ENCODE measurements around the gene CIT. TPM values are rescaled to one million over a fixed set of nuclear protein-coding genes. Genes with fewer than 3 reads are reported as not detected.

The CIT gene
- total RNA-seq, 1 donor from 2014 or later: 98.5 TPM

- Mint-ChIP-seq H3K27me3 (ENCODE audit: insufficient read depth, low read depth) (peaks cover 5% of the 10 kb centered on the region), H3K27ac (no peak overlapping the region), H3K9me3 (no peaks in the 10 kb centered on the region), H3K36me3 (peaks cover 23% of the 10 kb centered on the region), H3K4me1 (no peaks in the 10 kb centered on the region), H3K4me3 (no peak overlapping the region)
- no peak overlapping the region for H3K27ac ChIP-seq
- peaks cover 13% of the 10 kb centered on the region for H3K36me3 ChIP-seq
- no peaks in the 10 kb centered on the region for H3F3A ChIP-seq (ENCODE audit: low read depth)
- no peak overlapping the region for H3K4me3 ChIP-seq
- H3K9me3 ChIP-seq (ENCODE audit: low read depth): no peaks in the 10 kb centered on the region
- H4K20me1 ChIP-seq (ENCODE audit: low read depth): no peaks in the 10 kb centered on the region
- no peak overlapping the region for H2AFZ ChIP-seq (replicated peaks)
- no peaks in the 10 kb centered on the region for H3K4me1 ChIP-seq
- DNase-seq (ENCODE audit: low spot score): no peak
- TF ChIP-seq, protein P1, sequence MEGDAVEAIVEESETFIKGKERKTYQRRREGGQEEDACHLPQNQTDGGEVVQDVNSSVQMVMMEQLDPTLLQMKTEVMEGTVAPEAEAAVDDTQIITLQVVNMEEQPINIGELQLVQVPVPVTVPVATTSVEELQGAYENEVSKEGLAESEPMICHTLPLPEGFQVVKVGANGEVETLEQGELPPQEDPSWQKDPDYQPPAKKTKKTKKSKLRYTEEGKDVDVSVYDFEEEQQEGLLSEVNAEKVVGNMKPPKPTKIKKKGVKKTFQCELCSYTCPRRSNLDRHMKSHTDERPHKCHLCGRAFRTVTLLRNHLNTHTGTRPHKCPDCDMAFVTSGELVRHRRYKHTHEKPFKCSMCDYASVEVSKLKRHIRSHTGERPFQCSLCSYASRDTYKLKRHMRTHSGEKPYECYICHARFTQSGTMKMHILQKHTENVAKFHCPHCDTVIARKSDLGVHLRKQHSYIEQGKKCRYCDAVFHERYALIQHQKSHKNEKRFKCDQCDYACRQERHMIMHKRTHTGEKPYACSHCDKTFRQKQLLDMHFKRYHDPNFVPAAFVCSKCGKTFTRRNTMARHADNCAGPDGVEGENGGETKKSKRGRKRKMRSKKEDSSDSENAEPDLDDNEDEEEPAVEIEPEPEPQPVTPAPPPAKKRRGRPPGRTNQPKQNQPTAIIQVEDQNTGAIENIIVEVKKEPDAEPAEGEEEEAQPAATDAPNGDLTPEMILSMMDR (IDR thresholded peaks at IDR 0.05): no peak
- no peak for TF ChIP-seq EZH2 (IDR thresholded peaks at IDR 0.05)
- TF ChIP-seq EZH2phosphoT487 (IDR thresholded peaks at IDR 0.05): no peak
- H3K9ac ChIP-seq: no peak overlapping the region
- H3K27me3 ChIP-seq: no peaks in the 10 kb centered on the region
- no peaks in the 10 kb centered on the region for H3K79me2 ChIP-seq (ENCODE audit: low read depth)
- H3K4me2 ChIP-seq: no peak overlapping the region
These were observed 146.7 kb downstream of the CIT start for GRCh38 chr12:119730381-119730780.

DNA sequence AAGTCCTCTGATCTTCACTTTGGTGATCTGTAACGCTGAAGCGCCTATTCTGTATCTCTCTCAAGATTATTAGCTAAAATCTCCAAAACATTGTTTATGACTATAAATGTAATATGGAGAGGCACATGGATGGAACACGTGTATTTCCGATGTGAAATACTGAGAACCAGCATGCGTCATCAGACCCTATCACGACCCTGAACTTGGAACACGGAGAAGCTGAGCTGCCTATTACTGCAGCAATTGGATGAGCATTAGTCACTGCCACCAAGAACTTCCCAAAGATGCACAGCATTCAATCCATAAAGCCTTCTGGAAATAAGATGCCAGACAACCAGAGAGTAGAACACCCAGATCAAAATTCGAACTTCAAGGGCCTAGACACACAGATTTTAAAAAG lies 147.2 kb downstream of the CIT start:
- Histone ChIP-seq H3K4me1 (no peaks in the 10 kb centered on the region), H4K20me1 (ENCODE audit: low read depth) (no peaks in the 10 kb centered on the region), H3K27ac (no peak overlapping the region), H3K9ac (no peak overlapping the region), H3K36me3 (peaks cover 13% of the 10 kb centered on the region), H3K4me2 (no peak overlapping the region), H3F3A (ENCODE audit: low read depth) (no peaks in the 10 kb centered on the region), H2AFZ (replicated peaks) (no peak overlapping the region), H3K4me3 (no peak overlapping the region), H3K27me3 (no peaks in the 10 kb centered on the region), H3K79me2 (ENCODE audit: low read depth) (no peaks in the 10 kb centered on the region), H3K9me3 (ENCODE audit: low read depth) (no peaks in the 10 kb centered on the region)
- no peak for TF ChIP-seq EZH2phosphoT487 (IDR thresholded peaks at IDR 0.05)
- no peak for TF ChIP-seq EZH2 (IDR thresholded peaks at IDR 0.05)
- TF ChIP-seq, protein P1 (IDR thresholded peaks at IDR 0.05): no peak
- DNase-seq (ENCODE audit: low spot score): no peak
- H3K4me1 Mint-ChIP-seq: no peaks in the 10 kb centered on the region
- H3K27me3 Mint-ChIP-seq (ENCODE audit: insufficient read depth, low read depth): peaks cover 5% of the 10 kb centered on the region
- no peak overlapping the region for H3K27ac Mint-ChIP-seq
- peaks cover 23% of the 10 kb centered on the region for H3K36me3 Mint-ChIP-seq
- H3K9me3 Mint-ChIP-seq: no peaks in the 10 kb centered on the region
- H3K4me3 Mint-ChIP-seq: no peak overlapping the region

GRCh38 chr12:119728444-119728745 lies 148.7 kb downstream of the CIT start:
- H3K4me2 ChIP-seq: no peak overlapping the region
- H3K9me3 ChIP-seq (ENCODE audit: low read depth): no peaks in the 10 kb centered on the region
- H3K4me1 ChIP-seq: no peaks in the 10 kb centered on the region
- DNase-seq (ENCODE audit: low spot score): no peak
- Mint-ChIP-seq H3K27me3 (ENCODE audit: insufficient read depth, low read depth) (no peaks in the 10 kb centered on the region), H3K27ac (no peak overlapping the region), H3K9me3 (no peaks in the 10 kb centered on the region), H3K4me1 (no peaks in the 10 kb centered on the region), H3K36me3 (peaks cover 14% of the 10 kb centered on the region), H3K4me3 (no peak overlapping the region)
- no peaks in the 10 kb centered on the region for H3K27me3 ChIP-seq
- peaks cover 13% of the 10 kb centered on the region for H3K36me3 ChIP-seq
- no peak overlapping the region for H3K4me3 ChIP-seq
- no peak overlapping the region for H2AFZ ChIP-seq (replicated peaks)
- no peaks in the 10 kb centered on the region for H4K20me1 ChIP-seq (ENCODE audit: low read depth)
- H3F3A ChIP-seq (ENCODE audit: low read depth): no peaks in the 10 kb centered on the region
- no peak overlapping the region for H3K27ac ChIP-seq
- TF ChIP-seq EZH2 (IDR thresholded peaks at IDR 0.05) (no peak), EZH2phosphoT487 (IDR thresholded peaks at IDR 0.05) (no peak)
- TF ChIP-seq, protein P1 (IDR thresholded peaks at IDR 0.05): no peak
- H3K79me2 ChIP-seq (ENCODE audit: low read depth): no peaks in the 10 kb centered on the region
- no peak overlapping the region for H3K9ac ChIP-seq

Measured in neural progenitor cell (in vitro differentiated cells).